Stomach (tissue), 4 donors: Measurements from ENCODE around the gene BIN1.

ENCODE experiments used
- CTCF ChIP-seq, 7 experiments: fragments of 450-650 bp in 4 of 7; fragments of 200-600 bp in 3 of 7; sonication (generic) in 3 of 7; IDR thresholded peaks; one replicate each; pipeline ENCODE4 v1.5.1; 2016 to 2019; ENCODE audit warnings: antibody characterized with exemption in 7 of 7, control low read depth in 2 of 7, mild to moderate bottlenecking in 1 of 7
- POLR2AphosphoS5 ChIP-seq, 3 donors: sonication (generic); formaldehyde crosslinking; IDR thresholded peaks; one replicate each; pipeline ENCODE4 v1.6.1; 2016; ENCODE audit warnings: antibody characterized with exemption in 3 of 3

GRCh38 chr2:127094509-127095366, 12.2 kb downstream of the BIN1 start:
- TF ChIP-seq CTCF (IDR thresholded peaks at IDR 0.05) = no peak
- no peak for TF ChIP-seq POLR2AphosphoS5 (IDR thresholded peaks at IDR 0.05)
